NB4 (cell line): Measurements from ENCODE around the gene HLF.

Source experiments
- MYC ChIP-seq: IDR thresholded peaks from 2 replicates; pipeline ENCODE4 v1.6.1; 2011; ENCODE audit warnings: low read depth, low read length
- POLR2A ChIP-seq: IDR thresholded peaks from 2 replicates; pipeline ENCODE4 v1.6.1; 2011; ENCODE audit warnings: mild to moderate bottlenecking; ENCODE audit not compliant: insufficient read length; ENCODE audit errors: extremely low read depth
- TF ChIP-seq, protein P1 (sequence below): IDR thresholded peaks from one replicate; pipeline ENCODE4 v1.5.1; 2012; ENCODE audit warnings: low read depth, low read length
- TF ChIP-seq, protein P2 (sequence below): IDR thresholded peaks from 2 replicates; pipeline ENCODE4 v1.6.1; 2011; ENCODE audit warnings: low read depth, low read length

DNA sequence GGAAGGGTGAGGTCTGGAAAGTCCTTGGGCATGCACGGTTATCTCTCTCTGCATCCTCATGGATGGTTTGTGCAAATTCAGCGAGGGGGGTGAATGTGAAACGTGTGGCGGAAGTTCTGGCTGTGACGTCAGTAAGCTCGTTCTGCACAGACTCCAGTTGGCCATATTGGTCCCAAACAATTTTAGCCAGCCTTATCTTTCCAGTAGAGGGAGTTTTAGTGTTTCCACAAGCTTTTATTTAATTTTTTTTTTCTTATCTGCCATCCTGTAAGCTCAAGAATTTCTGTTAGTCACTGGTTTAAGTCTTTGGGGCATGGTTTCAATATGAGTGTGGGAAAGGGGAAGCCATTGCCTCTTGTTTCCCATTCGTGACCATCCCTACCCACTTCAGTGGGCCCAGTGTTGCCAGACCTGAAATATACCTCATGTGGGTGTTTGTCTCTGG is 39.0 kb downstream of the HLF start:
- TF ChIP-seq MYC, result no peak
- TF ChIP-seq, protein P1, sequence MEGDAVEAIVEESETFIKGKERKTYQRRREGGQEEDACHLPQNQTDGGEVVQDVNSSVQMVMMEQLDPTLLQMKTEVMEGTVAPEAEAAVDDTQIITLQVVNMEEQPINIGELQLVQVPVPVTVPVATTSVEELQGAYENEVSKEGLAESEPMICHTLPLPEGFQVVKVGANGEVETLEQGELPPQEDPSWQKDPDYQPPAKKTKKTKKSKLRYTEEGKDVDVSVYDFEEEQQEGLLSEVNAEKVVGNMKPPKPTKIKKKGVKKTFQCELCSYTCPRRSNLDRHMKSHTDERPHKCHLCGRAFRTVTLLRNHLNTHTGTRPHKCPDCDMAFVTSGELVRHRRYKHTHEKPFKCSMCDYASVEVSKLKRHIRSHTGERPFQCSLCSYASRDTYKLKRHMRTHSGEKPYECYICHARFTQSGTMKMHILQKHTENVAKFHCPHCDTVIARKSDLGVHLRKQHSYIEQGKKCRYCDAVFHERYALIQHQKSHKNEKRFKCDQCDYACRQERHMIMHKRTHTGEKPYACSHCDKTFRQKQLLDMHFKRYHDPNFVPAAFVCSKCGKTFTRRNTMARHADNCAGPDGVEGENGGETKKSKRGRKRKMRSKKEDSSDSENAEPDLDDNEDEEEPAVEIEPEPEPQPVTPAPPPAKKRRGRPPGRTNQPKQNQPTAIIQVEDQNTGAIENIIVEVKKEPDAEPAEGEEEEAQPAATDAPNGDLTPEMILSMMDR, result no peak
- TF ChIP-seq, protein P2, sequence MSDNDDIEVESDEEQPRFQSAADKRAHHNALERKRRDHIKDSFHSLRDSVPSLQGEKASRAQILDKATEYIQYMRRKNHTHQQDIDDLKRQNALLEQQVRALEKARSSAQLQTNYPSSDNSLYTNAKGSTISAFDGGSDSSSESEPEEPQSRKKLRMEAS, result no peak
- no peak for TF ChIP-seq POLR2A
